HEK293 (cell line): ENCODE data around the gene RTN3.
A peak's percentile ranks its signal among the peaks of the same experiment; 100 is the strongest.

ENCODE experiments used
- CTCF ChIA-PET: fragments of 350-600 bp; formaldehyde crosslinking; extraction: SDS; loops from one replicate; lab custom pipeline; 2021; ENCODE audit warnings: antibody characterized with exemption; lab: Yijun Ruan, JAX
- POLR2A ChIA-PET: fragments of 300-600 bp; formaldehyde crosslinking; extraction: SDS; loops from one replicate; lab custom pipeline; 2020; ENCODE audit warnings: antibody characterized with exemption, inconsistent platforms; lab: Yijun Ruan, JAX
- H3K27ac ChIP-seq: fragments of 200-500 bp; sonication (Bioruptor generic); 2 replicates; pipeline ENCODE4 v1.5.1; 2014; ENCODE audit warnings: low read depth, low read length, control low read depth, inconsistent platforms; ENCODE audit errors: extremely low read depth
- H3K36me3 ChIP-seq, 2 experiments: fragments of 200-500 bp in 1 of 2; sonication (Bioruptor generic) in 1 of 2; 1 replicate in 1 of 2; 2 replicates in 1 of 2; pipeline ENCODE4 v1.5.1; 2014 to 2017; ENCODE audit warnings: inconsistent platforms in 2 of 2, low read length in 2 of 2; ENCODE audit not compliant: control insufficient read depth in 2 of 2, insufficient read depth in 1 of 2
- H3K4me1 ChIP-seq: fragments of 200-500 bp; sonication (Bioruptor generic); 2 replicates; pipeline ENCODE4 v1.5.1; 2014; ENCODE audit warnings: mild to moderate bottlenecking, low read length, inconsistent platforms; ENCODE audit not compliant: control insufficient read depth, insufficient read depth
- H3K4me3 ChIP-seq: 2 replicates; pipeline ENCODE4 v1.5.1; 2011; ENCODE audit warnings: low read depth, mild to moderate bottlenecking, control low read depth, low read length, moderate library complexity
- H3K9me3 ChIP-seq: fragments of 200-500 bp; sonication (Bioruptor generic); 2 replicates; pipeline ENCODE4 v1.5.1; 2014; ENCODE audit warnings: low read depth, low read length, inconsistent platforms; ENCODE audit not compliant: control insufficient read depth, insufficient read depth
- OSR2 ChIP-seq: fragments of 450-650 bp; formaldehyde crosslinking; IDR thresholded peaks from 2 replicates; pipeline ENCODE4 v1.5.1; 2016; ENCODE audit warnings: missing biosample characterization, missing genetic modification characterization
- ZFHX2 ChIP-seq: fragments of 450-650 bp; formaldehyde crosslinking; conservative IDR thresholded peaks from 2 replicates; pipeline ENCODE4 v1.5.1; 2016; ENCODE audit warnings: missing biosample characterization, missing genetic modification characterization
- ZNF132 ChIP-seq: fragments of 450-650 bp; formaldehyde crosslinking; IDR thresholded peaks from 2 replicates; pipeline ENCODE4 v1.5.1; 2017; ENCODE audit warnings: missing biosample characterization, missing genetic modification characterization, borderline replicate concordance
- ZNF2 ChIP-seq: fragments of 450-650 bp; formaldehyde crosslinking; IDR thresholded peaks from 2 replicates; pipeline ENCODE4 v1.5.1; 2016; ENCODE audit warnings: missing biosample characterization, missing genetic modification characterization
- ZNF423 ChIP-seq: fragments of 450-650 bp; formaldehyde crosslinking; IDR thresholded peaks from 2 replicates; pipeline ENCODE4 v1.5.1; 2016; ENCODE audit warnings: missing biosample characterization, missing genetic modification characterization
- ZNF426 ChIP-seq: fragments of 450-650 bp; formaldehyde crosslinking; IDR thresholded peaks from 2 replicates; pipeline ENCODE4 v1.5.1; 2017; ENCODE audit warnings: missing biosample characterization, missing genetic modification characterization, mild to moderate bottlenecking, inconsistent platforms, moderate library complexity
- ZNF791 ChIP-seq: fragments of 450-650 bp; formaldehyde crosslinking; IDR thresholded peaks from 2 replicates; pipeline ENCODE4 v1.5.1; 2016; ENCODE audit warnings: missing biosample characterization, missing genetic modification characterization
- ZNF792 ChIP-seq: fragments of 450-650 bp; formaldehyde crosslinking; IDR thresholded peaks from 2 replicates; pipeline ENCODE4 v1.5.1; 2016; ENCODE audit warnings: missing biosample characterization, missing genetic modification characterization
- TF ChIP-seq, protein P1 (sequence below): fragments of 450-650 bp; formaldehyde crosslinking; IDR thresholded peaks from 2 replicates; pipeline ENCODE4 v1.5.1; 2016; ENCODE audit warnings: missing biosample characterization, missing genetic modification characterization
- TF ChIP-seq, protein P2 (sequence below): fragments of 450-650 bp; formaldehyde crosslinking; IDR thresholded peaks from 2 replicates; pipeline ENCODE4 v1.5.1; 2017; ENCODE audit warnings: missing biosample characterization, missing genetic modification characterization
- TF ChIP-seq, protein P3 (sequence below): fragments of 450-650 bp; formaldehyde crosslinking; conservative IDR thresholded peaks from 2 replicates; pipeline ENCODE4 v1.5.1; 2016; ENCODE audit warnings: low read depth, missing biosample characterization, missing genetic modification characterization
- TF ChIP-seq, protein P4 (sequence below): fragments of 450-650 bp; formaldehyde crosslinking; IDR thresholded peaks from 2 replicates; pipeline ENCODE4 v1.5.1; 2016; ENCODE audit warnings: missing biosample characterization, missing genetic modification characterization, borderline replicate concordance
- TF ChIP-seq, protein P5 (sequence below): fragments of 450-650 bp; formaldehyde crosslinking; IDR thresholded peaks from 2 replicates; pipeline ENCODE4 v1.5.1; 2016; ENCODE audit warnings: missing biosample characterization, missing genetic modification characterization
- TF ChIP-seq, protein P6 (sequence below): fragments of 450-650 bp; formaldehyde crosslinking; IDR thresholded peaks from 2 replicates; pipeline ENCODE4 v1.5.1; 2016; ENCODE audit warnings: missing biosample characterization, missing genetic modification characterization

RTN3 gene

DNA sequence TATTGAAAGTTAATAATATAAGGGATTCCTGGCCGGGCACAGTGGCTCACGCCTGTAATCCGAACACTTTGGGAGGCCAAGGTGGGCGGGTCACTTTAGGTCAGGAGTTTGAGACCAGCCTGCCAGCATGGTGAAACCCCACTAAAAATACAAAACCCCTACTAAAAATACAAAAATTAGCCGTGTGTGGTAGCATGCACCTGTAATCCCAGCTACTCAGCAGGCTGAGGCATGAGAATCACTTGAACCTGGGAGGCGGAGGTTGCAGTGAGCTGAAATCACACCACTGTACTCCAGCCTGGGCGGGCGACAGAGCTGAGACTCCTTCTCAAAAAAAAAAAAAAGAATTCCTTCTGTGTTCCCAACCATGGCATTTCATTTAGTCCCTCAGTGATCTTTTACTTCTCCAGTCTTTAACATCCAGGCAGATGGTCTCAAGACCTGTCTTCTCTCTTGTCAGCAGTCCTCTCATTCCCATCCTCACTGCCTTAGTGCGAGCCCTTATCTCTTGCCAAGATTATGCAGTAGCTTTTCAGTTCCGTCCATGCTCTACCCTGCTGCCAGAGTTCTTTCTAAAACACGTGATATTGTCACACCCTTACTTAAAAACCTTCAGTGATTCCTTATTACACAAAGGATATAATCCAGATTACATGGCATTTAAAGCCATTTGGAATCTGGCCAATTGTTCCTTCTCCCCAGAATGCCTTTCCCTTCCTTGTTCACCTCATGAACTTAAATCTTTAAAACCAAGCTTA is 17.9 kb downstream of the RTN3 start:
- H3K4me3 ChIP-seq: no peak overlapping the region
- TF ChIP-seq OSR2 (tag by site-specific recombination): peak; percentile 14; the same call in 1 of the 2 replicates
- no peak for TF ChIP-seq ZNF423 (tag by site-specific recombination)
- TF ChIP-seq, all 188 proteins: peak for 1
- H3K36me3 ChIP-seq: no peaks in the 10 kb centered on the region; a peak in 1 of 3 replicates
- H3K27ac ChIP-seq: no peak overlapping the region
- H3K4me1 ChIP-seq: no peaks in the 10 kb centered on the region; the same call in 1 of the 2 replicates
- no peaks in the 10 kb centered on the region for H3K9me3 ChIP-seq
- POLR2A ChIA-PET: interaction anchor here (1.8 kb wide), 1 partner anchor 17 kb away, joined by 7 read pairs; the partner anchor contains the start of gene RTN3
- CTCF ChIA-PET: interaction anchor here (0.6 to 2.7 kb wide), 3 partner anchors 8 to 12 kb away, joined by 4 to 11 read pairs (median 6); no protein-coding TSS in a partner anchor

DNA sequence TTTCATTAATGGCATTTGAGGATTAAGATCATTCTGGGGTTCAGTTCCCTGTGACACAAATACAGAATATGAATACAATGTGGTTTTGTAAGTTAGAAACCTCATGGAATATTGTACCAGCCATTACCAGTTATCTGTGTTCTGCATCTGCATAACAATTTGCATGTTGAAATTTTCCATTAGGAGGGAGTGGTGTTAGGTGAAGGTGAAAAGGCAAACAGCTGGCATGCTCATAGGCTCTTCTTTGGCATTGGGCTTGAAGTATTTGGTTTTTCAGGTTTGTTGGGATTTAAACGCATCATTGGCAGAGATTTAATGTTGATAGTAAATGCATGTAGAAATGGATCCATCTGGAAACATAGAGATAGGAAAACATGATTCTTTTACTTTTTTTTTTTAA is 18.6 kb downstream of the RTN3 start:
- Histone ChIP-seq H3K27ac (no peak overlapping the region), H3K9me3 (no peaks in the 10 kb centered on the region), H3K4me1 (no peaks in the 10 kb centered on the region; the same call in 1 of the 2 replicates), H3K36me3 (no peaks in the 10 kb centered on the region), H3K4me3 (no peak overlapping the region)
- ChIA-PET POLR2A (interaction anchor here (0.6 to 1.8 kb wide), 2 partner anchors 18 to 39 kb away, joined by 3 to 7 read pairs; partner anchors contain the start of gene RTN3), CTCF (interaction anchor here (1.3 to 2.7 kb wide), 2 partner anchors 9 to 11 kb away, joined by 6 to 11 read pairs; no protein-coding TSS in a partner anchor)
- TF ChIP-seq ZNF792 (tag by site-specific recombination) (no peak), ZFHX2 (tag by site-specific recombination) (no peak), OSR2 (tag by site-specific recombination) (no peak), ZNF132 (tag by site-specific recombination) (no peak), ZNF2 (no peak), ZNF791 (no peak), ZNF426 (tag by site-specific recombination) (no peak)
- TF ChIP-seq, protein P1, sequence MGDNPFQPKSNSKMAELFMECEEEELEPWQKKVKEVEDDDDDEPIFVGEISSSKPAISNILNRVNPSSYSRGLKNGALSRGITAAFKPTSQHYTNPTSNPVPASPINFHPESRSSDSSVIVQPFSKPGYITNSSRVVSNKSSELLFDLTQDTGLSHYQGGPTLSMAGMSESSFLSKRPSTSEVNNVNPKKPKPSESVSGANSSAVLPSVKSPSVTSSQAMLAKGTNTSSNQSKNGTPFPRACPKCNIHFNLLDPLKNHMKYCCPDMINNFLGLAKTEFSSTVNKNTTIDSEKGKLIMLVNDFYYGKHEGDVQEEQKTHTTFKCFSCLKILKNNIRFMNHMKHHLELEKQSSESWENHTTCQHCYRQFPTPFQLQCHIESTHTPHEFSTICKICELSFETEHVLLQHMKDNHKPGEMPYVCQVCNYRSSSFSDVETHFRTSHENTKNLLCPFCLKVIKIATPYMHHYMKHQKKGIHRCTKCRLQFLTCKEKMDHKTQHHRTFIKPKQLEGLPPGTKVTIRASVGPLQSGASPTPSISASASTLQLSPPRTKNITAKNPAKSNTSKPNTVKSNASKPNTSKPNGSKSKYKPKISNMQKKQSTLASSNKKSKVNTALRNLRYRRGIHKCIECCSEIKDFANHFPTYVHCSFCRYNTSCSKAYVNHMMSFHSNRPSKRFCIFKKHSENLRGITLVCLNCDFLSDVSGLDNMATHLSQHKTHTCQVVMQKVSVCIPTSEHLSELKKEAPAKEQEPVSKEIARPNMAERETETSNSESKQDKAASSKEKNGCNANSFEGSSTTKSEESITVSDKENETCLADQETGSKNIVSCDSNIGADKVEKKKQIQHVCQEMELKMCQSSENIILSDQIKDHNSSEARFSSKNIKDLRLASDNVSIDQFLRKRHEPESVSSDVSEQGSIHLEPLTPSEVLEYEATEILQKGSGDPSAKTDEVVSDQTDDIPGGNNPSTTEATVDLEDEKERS (tag by site-specific recombination): no peak
- TF ChIP-seq, protein P2, sequence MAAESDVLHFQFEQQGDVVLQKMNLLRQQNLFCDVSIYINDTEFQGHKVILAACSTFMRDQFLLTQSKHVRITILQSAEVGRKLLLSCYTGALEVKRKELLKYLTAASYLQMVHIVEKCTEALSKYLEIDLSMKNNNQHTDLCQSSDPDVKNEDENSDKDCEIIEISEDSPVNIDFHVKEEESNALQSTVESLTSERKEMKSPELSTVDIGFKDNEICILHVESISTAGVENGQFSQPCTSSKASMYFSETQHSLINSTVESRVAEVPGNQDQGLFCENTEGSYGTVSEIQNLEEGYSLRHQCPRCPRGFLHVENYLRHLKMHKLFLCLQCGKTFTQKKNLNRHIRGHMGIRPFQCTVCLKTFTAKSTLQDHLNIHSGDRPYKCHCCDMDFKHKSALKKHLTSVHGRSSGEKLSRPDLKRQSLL (tag by site-specific recombination): no peak
- TF ChIP-seq, protein P3, sequence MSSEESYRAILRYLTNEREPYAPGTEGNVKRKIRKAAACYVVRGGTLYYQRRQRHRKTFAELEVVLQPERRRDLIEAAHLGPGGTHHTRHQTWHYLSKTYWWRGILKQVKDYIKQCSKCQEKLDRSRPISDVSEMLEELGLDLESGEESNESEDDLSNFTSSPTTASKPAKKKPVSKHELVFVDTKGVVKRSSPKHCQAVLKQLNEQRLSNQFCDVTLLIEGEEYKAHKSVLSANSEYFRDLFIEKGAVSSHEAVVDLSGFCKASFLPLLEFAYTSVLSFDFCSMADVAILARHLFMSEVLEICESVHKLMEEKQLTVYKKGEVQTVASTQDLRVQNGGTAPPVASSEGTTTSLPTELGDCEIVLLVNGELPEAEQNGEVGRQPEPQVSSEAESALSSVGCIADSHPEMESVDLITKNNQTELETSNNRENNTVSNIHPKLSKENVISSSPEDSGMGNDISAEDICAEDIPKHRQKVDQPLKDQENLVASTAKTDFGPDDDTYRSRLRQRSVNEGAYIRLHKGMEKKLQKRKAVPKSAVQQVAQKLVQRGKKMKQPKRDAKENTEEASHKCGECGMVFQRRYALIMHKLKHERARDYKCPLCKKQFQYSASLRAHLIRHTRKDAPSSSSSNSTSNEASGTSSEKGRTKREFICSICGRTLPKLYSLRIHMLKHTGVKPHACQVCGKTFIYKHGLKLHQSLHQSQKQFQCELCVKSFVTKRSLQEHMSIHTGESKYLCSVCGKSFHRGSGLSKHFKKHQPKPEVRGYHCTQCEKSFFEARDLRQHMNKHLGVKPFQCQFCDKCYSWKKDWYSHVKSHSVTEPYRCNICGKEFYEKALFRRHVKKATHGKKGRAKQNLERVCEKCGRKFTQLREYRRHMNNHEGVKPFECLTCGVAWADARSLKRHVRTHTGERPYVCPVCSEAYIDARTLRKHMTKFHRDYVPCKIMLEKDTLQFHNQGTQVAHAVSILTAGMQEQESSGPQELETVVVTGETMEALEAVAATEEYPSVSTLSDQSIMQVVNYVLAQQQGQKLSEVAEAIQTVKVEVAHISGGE (tag by site-specific recombination): no peak
- TF ChIP-seq, protein P4, sequence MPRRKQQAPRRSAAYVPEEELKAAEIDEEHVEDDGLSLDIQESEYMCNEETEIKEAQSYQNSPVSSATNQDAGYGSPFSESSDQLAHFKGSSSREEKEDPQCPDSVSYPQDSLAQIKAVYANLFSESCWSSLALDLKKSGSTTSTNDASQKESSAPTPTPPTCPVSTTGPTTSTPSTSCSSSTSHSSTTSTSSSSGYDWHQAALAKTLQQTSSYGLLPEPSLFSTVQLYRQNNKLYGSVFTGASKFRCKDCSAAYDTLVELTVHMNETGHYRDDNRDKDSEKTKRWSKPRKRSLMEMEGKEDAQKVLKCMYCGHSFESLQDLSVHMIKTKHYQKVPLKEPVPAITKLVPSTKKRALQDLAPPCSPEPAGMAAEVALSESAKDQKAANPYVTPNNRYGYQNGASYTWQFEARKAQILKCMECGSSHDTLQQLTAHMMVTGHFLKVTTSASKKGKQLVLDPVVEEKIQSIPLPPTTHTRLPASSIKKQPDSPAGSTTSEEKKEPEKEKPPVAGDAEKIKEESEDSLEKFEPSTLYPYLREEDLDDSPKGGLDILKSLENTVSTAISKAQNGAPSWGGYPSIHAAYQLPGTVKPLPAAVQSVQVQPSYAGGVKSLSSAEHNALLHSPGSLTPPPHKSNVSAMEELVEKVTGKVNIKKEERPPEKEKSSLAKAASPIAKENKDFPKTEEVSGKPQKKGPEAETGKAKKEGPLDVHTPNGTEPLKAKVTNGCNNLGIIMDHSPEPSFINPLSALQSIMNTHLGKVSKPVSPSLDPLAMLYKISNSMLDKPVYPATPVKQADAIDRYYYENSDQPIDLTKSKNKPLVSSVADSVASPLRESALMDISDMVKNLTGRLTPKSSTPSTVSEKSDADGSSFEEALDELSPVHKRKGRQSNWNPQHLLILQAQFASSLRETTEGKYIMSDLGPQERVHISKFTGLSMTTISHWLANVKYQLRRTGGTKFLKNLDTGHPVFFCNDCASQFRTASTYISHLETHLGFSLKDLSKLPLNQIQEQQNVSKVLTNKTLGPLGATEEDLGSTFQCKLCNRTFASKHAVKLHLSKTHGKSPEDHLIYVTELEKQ (tag by site-specific recombination): no peak
- TF ChIP-seq, protein P5, sequence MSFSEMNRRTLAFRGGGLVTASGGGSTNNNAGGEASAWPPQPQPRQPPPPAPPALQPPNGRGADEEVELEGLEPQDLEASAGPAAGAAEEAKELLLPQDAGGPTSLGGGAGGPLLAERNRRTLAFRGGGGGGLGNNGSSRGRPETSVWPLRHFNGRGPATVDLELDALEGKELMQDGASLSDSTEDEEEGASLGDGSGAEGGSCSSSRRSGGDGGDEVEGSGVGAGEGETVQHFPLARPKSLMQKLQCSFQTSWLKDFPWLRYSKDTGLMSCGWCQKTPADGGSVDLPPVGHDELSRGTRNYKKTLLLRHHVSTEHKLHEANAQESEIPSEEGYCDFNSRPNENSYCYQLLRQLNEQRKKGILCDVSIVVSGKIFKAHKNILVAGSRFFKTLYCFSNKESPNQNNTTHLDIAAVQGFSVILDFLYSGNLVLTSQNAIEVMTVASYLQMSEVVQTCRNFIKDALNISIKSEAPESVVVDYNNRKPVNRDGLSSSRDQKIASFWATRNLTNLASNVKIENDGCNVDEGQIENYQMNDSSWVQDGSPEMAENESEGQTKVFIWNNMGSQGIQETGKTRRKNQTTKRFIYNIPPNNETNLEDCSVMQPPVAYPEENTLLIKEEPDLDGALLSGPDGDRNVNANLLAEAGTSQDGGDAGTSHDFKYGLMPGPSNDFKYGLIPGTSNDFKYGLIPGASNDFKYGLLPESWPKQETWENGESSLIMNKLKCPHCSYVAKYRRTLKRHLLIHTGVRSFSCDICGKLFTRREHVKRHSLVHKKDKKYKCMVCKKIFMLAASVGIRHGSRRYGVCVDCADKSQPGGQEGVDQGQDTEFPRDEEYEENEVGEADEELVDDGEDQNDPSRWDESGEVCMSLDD (tag by site-specific recombination): no peak
- TF ChIP-seq, protein P6, sequence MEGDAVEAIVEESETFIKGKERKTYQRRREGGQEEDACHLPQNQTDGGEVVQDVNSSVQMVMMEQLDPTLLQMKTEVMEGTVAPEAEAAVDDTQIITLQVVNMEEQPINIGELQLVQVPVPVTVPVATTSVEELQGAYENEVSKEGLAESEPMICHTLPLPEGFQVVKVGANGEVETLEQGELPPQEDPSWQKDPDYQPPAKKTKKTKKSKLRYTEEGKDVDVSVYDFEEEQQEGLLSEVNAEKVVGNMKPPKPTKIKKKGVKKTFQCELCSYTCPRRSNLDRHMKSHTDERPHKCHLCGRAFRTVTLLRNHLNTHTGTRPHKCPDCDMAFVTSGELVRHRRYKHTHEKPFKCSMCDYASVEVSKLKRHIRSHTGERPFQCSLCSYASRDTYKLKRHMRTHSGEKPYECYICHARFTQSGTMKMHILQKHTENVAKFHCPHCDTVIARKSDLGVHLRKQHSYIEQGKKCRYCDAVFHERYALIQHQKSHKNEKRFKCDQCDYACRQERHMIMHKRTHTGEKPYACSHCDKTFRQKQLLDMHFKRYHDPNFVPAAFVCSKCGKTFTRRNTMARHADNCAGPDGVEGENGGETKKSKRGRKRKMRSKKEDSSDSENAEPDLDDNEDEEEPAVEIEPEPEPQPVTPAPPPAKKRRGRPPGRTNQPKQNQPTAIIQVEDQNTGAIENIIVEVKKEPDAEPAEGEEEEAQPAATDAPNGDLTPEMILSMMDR: no peak
